CD4-positive, alpha-beta T cell (primary cell): ENCODE results near the gene PRDM8. TPM values are rescaled to one million over a fixed set of nuclear protein-coding genes. Genes with fewer than 3 reads are reported as not detected.

ENCODE experiments used
- ATAC-seq: fragments of 200-7000 bp; cut with Tn5 transposase; one replicate; pipeline ENCODE4 v1.10.0; 2022; ENCODE audit warnings: mild to moderate bottlenecking; ENCODE audit not compliant: poor library complexity
- CTCF ChIA-PET: fragments of 350-600 bp; sonication (Branson Sonifier 250); formaldehyde crosslinking; loops from one replicate; lab custom pipeline; 2021; ENCODE audit warnings: antibody characterized with exemption, inconsistent platforms; lab: Charles Lee
- POLR2A ChIA-PET: fragments of 350-600 bp; sonication (Branson Sonifier 250); formaldehyde crosslinking; loops from one replicate; lab custom pipeline; 2021; ENCODE audit warnings: antibody characterized with exemption, inconsistent platforms; lab: Charles Lee
- DNase-seq, 14 experiments: peaks; one replicate each; pipeline ENCODE4 v3.0.0-alpha.2; 2013 to 2020; ENCODE audit warnings: mixed read lengths in 2 of 14
- H3K27ac ChIP-seq, 2 donors: one replicate each; pipeline versions ENCODE4 v1.5.1 to v1.7.0; 2013; ENCODE audit warnings: low read length in 2 of 2, low read depth in 1 of 2, mild to moderate bottlenecking in 1 of 2
- H3K27me3 ChIP-seq, 2 experiments: 1 replicate in 1 of 2; 2 replicates in 1 of 2; pipeline versions ENCODE4 v1.6.1 to v1.7.0; 2013; ENCODE audit warnings: low read length in 2 of 2, control low read depth in 1 of 2, mild to moderate bottlenecking in 1 of 2, moderate library complexity in 1 of 2; ENCODE audit not compliant: insufficient read depth in 2 of 2, control insufficient read depth in 1 of 2
- H3K36me3 ChIP-seq: one replicate; pipeline ENCODE4 v1.6.1; 2013; ENCODE audit warnings: low read length, control low read depth; ENCODE audit not compliant: insufficient read depth
- H3K4me1 ChIP-seq: one replicate; pipeline ENCODE4 v1.6.1; 2013; ENCODE audit warnings: low read length, control low read depth; ENCODE audit not compliant: insufficient read depth
- H3K4me3 ChIP-seq: one replicate; pipeline ENCODE4 v1.5.1; 2013; ENCODE audit warnings: mild to moderate bottlenecking, low read length, moderate library complexity
- H3K9me3 ChIP-seq, 2 experiments: 1 replicate in 1 of 2; 2 replicates in 1 of 2; pipeline versions ENCODE4 v1.6.1 to v1.7.0; 2013; ENCODE audit warnings: low read length in 2 of 2, mild to moderate bottlenecking in 2 of 2, control low read depth in 1 of 2, moderate library complexity in 1 of 2; ENCODE audit not compliant: control insufficient read depth in 1 of 2, insufficient read depth in 1 of 2
- H3K27ac Mint-ChIP-seq: one replicate; pipeline ENCODE4 v1.8.0; 2020; ENCODE audit warnings: mixed read lengths
- H3K27me3 Mint-ChIP-seq: one replicate; pipeline ENCODE4 v1.8.0; 2021; ENCODE audit warnings: mixed read lengths
- H3K36me3 Mint-ChIP-seq: one replicate; pipeline ENCODE4 v1.8.0; 2021; ENCODE audit warnings: low read depth, mixed read lengths
- H3K4me1 Mint-ChIP-seq: one replicate; pipeline ENCODE4 v1.8.0; 2021; ENCODE audit warnings: low read depth, mixed read lengths
- H3K4me3 Mint-ChIP-seq: one replicate; pipeline ENCODE4 v1.8.0; 2020; ENCODE audit warnings: mild to moderate bottlenecking, mixed read lengths
- H3K9me3 Mint-ChIP-seq: one replicate; pipeline ENCODE4 v1.8.0; 2020; ENCODE audit warnings: mixed read lengths
- intact Hi-C, 2 experiments: fragments of 100-400 bp; cut with DNase I in 1 of 2; cut with micrococcal nuclease in 1 of 2; formaldehyde crosslinking; loops; one replicate each; pipeline versions ENCODE4 v1.15.1 to v1.9.0; 2023 to 2025; cut with DNase I, micrococcal nuclease
- total RNA-seq, 174 experiments: library from RNA in 2 of 174; stranded (reverse) in 2 of 174; gene quantifications; one replicate each; pipeline ENCODE4 v1.2.3 and lab custom pipeline; 2021 to 2026
- TF ChIP-seq, protein P1 (sequence below): fragments of 200-600 bp; IDR thresholded peaks from one replicate; pipeline ENCODE4 v1.8.0; 2022; ENCODE audit warnings: antibody characterized with exemption, mild to moderate bottlenecking

PRDM8 gene
- total RNA-seq, 2 experiments from 2014 or later: 4.2 to 5.1 TPM

DNA sequence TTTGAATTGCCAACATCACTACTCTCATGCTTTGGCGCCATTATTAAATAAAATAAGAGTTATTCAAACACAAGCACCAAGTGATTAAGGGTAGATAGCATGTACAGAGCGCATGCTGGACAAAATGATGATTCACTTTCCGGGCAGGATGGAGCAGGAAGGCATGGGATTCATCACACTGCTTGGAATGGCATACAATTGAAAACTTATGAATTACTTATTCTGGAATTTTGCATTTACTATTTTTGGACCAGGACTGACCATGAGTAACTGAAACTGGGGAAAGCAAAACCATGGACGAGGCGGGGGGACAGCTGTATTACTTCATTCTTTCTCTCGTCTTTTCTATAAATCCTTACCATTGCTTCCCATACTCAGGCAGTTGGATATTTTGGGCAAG lies 40.7 kb downstream of the PRDM8 start:
- intact Hi-C loops: no loop called here
- Mint-ChIP-seq H3K27me3 (peaks cover 10% of the 10 kb centered on the region), H3K9me3 (no peaks in the 10 kb centered on the region), H3K4me1 (no peaks in the 10 kb centered on the region), H3K36me3 (no peaks in the 10 kb centered on the region), H3K4me3 (no peak overlapping the region), H3K27ac (no peak overlapping the region)
- DNase-seq (no peak), ATAC-seq (no peak)
- ChIA-PET POLR2A (no interaction called here), CTCF (no interaction called here)
- Histone ChIP-seq H3K27ac (no peak overlapping the region), H3K36me3 (no peaks in the 10 kb centered on the region), H3K27me3 (peaks cover 0 to 9% of the 10 kb centered on the region in 2 experiments), H3K4me3 (no peak overlapping the region), H3K9me3 (no peaks in the 10 kb centered on the region), H3K4me1 (no peaks in the 10 kb centered on the region)
- TF ChIP-seq, protein P1, sequence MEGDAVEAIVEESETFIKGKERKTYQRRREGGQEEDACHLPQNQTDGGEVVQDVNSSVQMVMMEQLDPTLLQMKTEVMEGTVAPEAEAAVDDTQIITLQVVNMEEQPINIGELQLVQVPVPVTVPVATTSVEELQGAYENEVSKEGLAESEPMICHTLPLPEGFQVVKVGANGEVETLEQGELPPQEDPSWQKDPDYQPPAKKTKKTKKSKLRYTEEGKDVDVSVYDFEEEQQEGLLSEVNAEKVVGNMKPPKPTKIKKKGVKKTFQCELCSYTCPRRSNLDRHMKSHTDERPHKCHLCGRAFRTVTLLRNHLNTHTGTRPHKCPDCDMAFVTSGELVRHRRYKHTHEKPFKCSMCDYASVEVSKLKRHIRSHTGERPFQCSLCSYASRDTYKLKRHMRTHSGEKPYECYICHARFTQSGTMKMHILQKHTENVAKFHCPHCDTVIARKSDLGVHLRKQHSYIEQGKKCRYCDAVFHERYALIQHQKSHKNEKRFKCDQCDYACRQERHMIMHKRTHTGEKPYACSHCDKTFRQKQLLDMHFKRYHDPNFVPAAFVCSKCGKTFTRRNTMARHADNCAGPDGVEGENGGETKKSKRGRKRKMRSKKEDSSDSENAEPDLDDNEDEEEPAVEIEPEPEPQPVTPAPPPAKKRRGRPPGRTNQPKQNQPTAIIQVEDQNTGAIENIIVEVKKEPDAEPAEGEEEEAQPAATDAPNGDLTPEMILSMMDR: no peak

DNA sequence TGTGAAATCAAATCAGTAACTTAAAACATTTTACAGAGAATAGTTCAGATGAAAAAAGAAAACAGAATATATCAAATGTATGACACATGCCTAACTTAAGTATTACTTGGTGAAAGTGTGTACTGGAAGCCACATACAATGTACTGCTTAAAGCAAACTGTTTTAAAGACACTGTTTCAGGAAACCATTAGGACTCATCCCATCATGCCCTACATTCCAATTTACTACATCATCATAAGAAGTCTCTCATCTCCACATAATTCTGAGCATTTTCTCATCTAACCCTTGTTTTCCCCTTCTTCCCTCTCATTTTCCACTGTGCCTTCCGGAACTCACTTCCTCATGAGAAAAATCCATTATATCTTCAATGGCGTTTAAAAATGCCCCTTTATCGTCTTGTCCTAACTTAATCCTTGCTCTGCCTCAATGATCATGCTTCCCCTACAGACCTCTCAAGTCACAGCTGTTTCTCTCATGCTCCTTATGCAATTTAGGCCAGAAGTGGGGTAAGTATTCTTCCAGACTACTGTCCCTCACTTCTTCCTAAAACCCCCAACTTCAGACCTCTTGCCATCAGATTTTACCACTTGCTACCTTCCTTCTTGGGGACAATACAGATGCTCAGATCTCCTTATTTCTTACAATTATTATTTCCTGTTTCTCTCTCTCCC lies 42.3 kb downstream of the PRDM8 start:
- Histone ChIP-seq H3K27me3 (peaks cover 0 to 9% of the 10 kb centered on the region in 2 experiments), H3K9me3 (no peaks in the 10 kb centered on the region), H3K27ac (no peak overlapping the region), H3K4me3 (no peak overlapping the region), H3K36me3 (no peaks in the 10 kb centered on the region), H3K4me1 (no peaks in the 10 kb centered on the region)
- Mint-ChIP-seq H3K4me1 (no peaks in the 10 kb centered on the region), H3K36me3 (no peaks in the 10 kb centered on the region), H3K4me3 (no peak overlapping the region), H3K27ac (no peak overlapping the region), H3K27me3 (peaks cover 18% of the 10 kb centered on the region), H3K9me3 (no peaks in the 10 kb centered on the region)
- TF ChIP-seq, protein P1: no peak
- DNase-seq: no peak
- intact Hi-C loops: no loop called here
- no peak for ATAC-seq
- CTCF ChIA-PET: no interaction called here
- POLR2A ChIA-PET: no interaction called here

DNA sequence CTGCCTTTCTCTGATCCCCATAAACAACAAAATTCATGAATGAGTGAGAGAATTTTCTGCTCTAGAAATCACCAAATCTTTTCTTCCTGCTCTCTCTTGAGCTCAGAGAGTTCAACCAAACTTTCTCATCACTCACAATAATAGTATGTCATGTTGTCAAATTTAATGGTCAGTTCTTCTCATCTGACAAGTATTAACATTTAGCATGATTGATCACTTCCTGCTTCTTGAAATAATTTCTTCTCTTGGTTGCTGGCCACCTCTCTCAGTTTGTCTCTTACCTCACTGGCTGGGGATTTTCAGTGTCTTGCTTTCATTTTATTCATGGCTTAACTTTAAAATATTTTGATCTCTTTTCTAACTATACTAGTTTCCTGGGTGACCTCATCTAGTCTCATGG lies 43.7 kb downstream of the PRDM8 start:
- intact Hi-C loops: no loop called here
- POLR2A ChIA-PET: no interaction called here
- Histone ChIP-seq H3K27me3 (peaks cover 0 to 9% of the 10 kb centered on the region in 2 experiments), H3K36me3 (no peaks in the 10 kb centered on the region), H3K4me3 (no peak overlapping the region), H3K9me3 (no peaks in the 10 kb centered on the region), H3K4me1 (no peaks in the 10 kb centered on the region), H3K27ac (no peak overlapping the region)
- peaks cover 21% of the 10 kb centered on the region for H3K27me3 Mint-ChIP-seq
- CTCF ChIA-PET: no interaction called here
- H3K27ac Mint-ChIP-seq: no peak overlapping the region
- no peaks in the 10 kb centered on the region for H3K36me3 Mint-ChIP-seq
- H3K9me3 Mint-ChIP-seq: no peaks in the 10 kb centered on the region
- DNase-seq (no peak), ATAC-seq (no peak)
- TF ChIP-seq, protein P1: no peak
- no peak overlapping the region for H3K4me3 Mint-ChIP-seq
- H3K4me1 Mint-ChIP-seq: no peaks in the 10 kb centered on the region
